ENCODE data around the gene CAPN14.

Gene CAPN14

GRCh38 chr2:31241625-31242270, 24.4 kb upstream of the CAPN14 start:
- no peak for DNase-seq (ENCODE audit: low read depth in 2 of 2)

- no peak for DNase-seq (ENCODE audit: low read depth in 2 of 2)
Observed at GRCh38 chr2:31240381-31241365, 23.4 kb upstream of the CAPN14 start.

- no peak for DNase-seq (ENCODE audit: low read depth in 2 of 2)
Observed at GRCh38 chr2:31239593-31240177, 22.4 kb upstream of the CAPN14 start.

- DNase-seq (ENCODE audit: low read depth in 2 of 2) = no peak
Observed at GRCh38 chr2:31238906-31239592, 21.7 kb upstream of the CAPN14 start.

- no peak for DNase-seq (ENCODE audit: low read depth in 2 of 2)
Observed at GRCh38 chr2:31238126-31238905, 21.0 kb upstream of the CAPN14 start.

- DNase-seq (ENCODE audit: low read depth in 2 of 2) = no peak
Observed at GRCh38 chr2:31237348-31238017, 20.2 kb upstream of the CAPN14 start.

GRCh38 chr2:31236433-31237205, 19.3 kb upstream of the CAPN14 start:
- no peak for DNase-seq (ENCODE audit: low read depth in 2 of 2)

GRCh38 chr2:31235504-31235902, 18.2 kb upstream of the CAPN14 start:
- DNase-seq (ENCODE audit: low read depth in 2 of 2) = peak; percentile 73

- DNase-seq (ENCODE audit: low read depth in 2 of 2) = no peak
Observed at GRCh38 chr2:31234683-31235503, 17.6 kb upstream of the CAPN14 start.

GRCh38 chr2:31233741-31234682, 16.7 kb upstream of the CAPN14 start, which contains the start of gene EHD3:
Gene EHD3, plus strand, starts transcription at chr2:31234152. Its CDS starts 470 bp downstream, at chr2:31234622.
- DNase-seq (ENCODE audit: low read depth in 2 of 2) = peak; percentile 80 to 82

- DNase-seq (ENCODE audit: low read depth in 2 of 2) = no peak
Observed at GRCh38 chr2:31233231-31233630, 15.9 kb upstream of the CAPN14 start.

- no peak for DNase-seq (ENCODE audit: low read depth in 2 of 2)
Observed at GRCh38 chr2:31232586-31232985, 15.3 kb upstream of the CAPN14 start.

GRCh38 chr2:31231571-31232302, 14.4 kb upstream of the CAPN14 start:
- no peak for DNase-seq (ENCODE audit: low read depth in 2 of 2)

- no peak for DNase-seq (ENCODE audit: low read depth in 2 of 2)
Observed at GRCh38 chr2:31230751-31231150, 13.4 kb upstream of the CAPN14 start.

GRCh38 chr2:31228717-31229116, 11.4 kb upstream of the CAPN14 start:
- DNase-seq (ENCODE audit: low read depth in 2 of 2) = no peak

GRCh38 chr2:31227711-31228125, 10.4 kb upstream of the CAPN14 start:
- DNase-seq (ENCODE audit: low read depth in 2 of 2) = no peak

- DNase-seq (ENCODE audit: low read depth in 2 of 2) = no peak
Observed at GRCh38 chr2:31227110-31227509, 9.8 kb upstream of the CAPN14 start.

Data from fibroblast of skin of left quadriceps (primary cell).